ENCODE results near the gene DNAJC2.

Gene DNAJC2

GRCh38 chr7:103307503-103308231 lies 36.9 kb downstream of the DNAJC2 start:
- H3K27ac ChIP-seq: no peak overlapping the region
- TF ChIP-seq CTCF (IDR thresholded peaks at IDR 0.05): no peak
- no peak for DNase-seq (ENCODE audit: low spot score)

GRCh38 chr7:103301441-103301840 lies 43.1 kb downstream of the DNAJC2 start:
- DNase-seq (ENCODE audit: low spot score): no peak
- H3K4me3 ChIP-seq: no peak overlapping the region
- TF ChIP-seq CTCF (IDR thresholded peaks at IDR 0.05): no peak
- H3K27ac ChIP-seq: no peak overlapping the region

More at GRCh38 chr7:103307503-103308231, 36.9 kb downstream of the DNAJC2 start:
- no peak overlapping the region for H3K4me3 ChIP-seq

- no peak for DNase-seq (ENCODE audit: low spot score)
- TF ChIP-seq CTCF (IDR thresholded peaks at IDR 0.05): no peak
- no peak overlapping the region for H3K27ac ChIP-seq
- no peak overlapping the region for H3K4me3 ChIP-seq
Observed at GRCh38 chr7:103299660-103300059, 44.9 kb downstream of the DNAJC2 start.

DNA sequence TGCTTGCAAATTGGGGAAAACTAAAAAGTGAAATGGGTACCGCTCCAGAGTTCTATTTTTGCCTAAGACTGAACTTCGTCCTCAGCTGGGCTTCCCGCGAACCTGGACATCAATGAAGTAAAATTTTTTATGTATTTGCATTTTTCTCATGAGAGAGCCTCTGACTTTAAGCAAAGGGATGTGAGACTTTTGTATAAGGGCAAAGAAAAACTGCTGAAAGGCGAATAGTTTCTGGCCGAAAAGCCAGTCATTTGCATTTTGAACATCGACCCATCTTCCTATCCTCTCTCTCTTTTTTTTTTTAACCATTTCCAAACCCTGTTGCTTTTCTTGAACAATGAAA lies 46.8 kb downstream of the DNAJC2 start:
- peak overlapping the region; percentile 88 to 92 for H3K27ac ChIP-seq
- no peak for DNase-seq (ENCODE audit: low spot score)
- H3K4me3 ChIP-seq: peak overlapping the region; percentile 95
- TF ChIP-seq CTCF (IDR thresholded peaks at IDR 0.05): no peak

- DNase-seq (ENCODE audit: low spot score): peak; percentile 96
- TF ChIP-seq CTCF (IDR thresholded peaks at IDR 0.05): peak; percentile 91
- H3K27ac ChIP-seq: peak within 1 kb of the TSS; percentile 88 to 92
- H3K4me3 ChIP-seq: peak within 1 kb of the TSS; percentile 95
Observed at GRCh38 chr7:103296901-103297836, 47.4 kb downstream of the DNAJC2 start, which contains the start of gene PMPCB. TSS of gene PMPCB (plus strand) at chr7:103297435. CDS start at chr7:103297460, 25 bp downstream.

- DNase-seq (ENCODE audit: low spot score): no peak
- H3K4me3 ChIP-seq: no peak overlapping the region
- no peak for TF ChIP-seq CTCF (IDR thresholded peaks at IDR 0.05)
- H3K27ac ChIP-seq: no peak overlapping the region
Observed at GRCh38 chr7:103293526-103293925, 51.0 kb downstream of the DNAJC2 start.

Data from coronary artery (tissue), 2 donors.